Activated CD4-positive, alpha-beta T cell treated with anti-CD3 and anti-CD28 coated beads, Interleukin-2, amount 10 ng/mL, durations not matched to agents 7 days and 5 days (primary cell): ENCODE results near the gene GAB4. TPM values are rescaled to one million over a fixed set of nuclear protein-coding genes. Genes with fewer than 3 reads are reported as not detected.

Experiments
- CTCF ChIA-PET: fragments of 350-600 bp; sonication (Branson Sonifier 250); formaldehyde crosslinking; loops from one replicate; lab custom pipeline; 2021; ENCODE audit warnings: antibody characterized with exemption; lab: Charles Lee
- POLR2A ChIA-PET: fragments of 350-600 bp; sonication (Branson Sonifier 250); formaldehyde crosslinking; loops from one replicate; lab custom pipeline; 2021; ENCODE audit warnings: antibody characterized with exemption; lab: Charles Lee
- DNase-seq: peaks from one replicate; pipeline ENCODE4 v3.0.0-alpha.2; 2020
- H3K27ac Mint-ChIP-seq: one replicate; pipeline ENCODE4 v1.8.0; 2021; ENCODE audit warnings: mild to moderate bottlenecking, moderate library complexity, mixed read lengths
- H3K27me3 Mint-ChIP-seq: one replicate; pipeline ENCODE4 v1.8.0; 2021; ENCODE audit warnings: mixed read lengths
- H3K36me3 Mint-ChIP-seq: one replicate; pipeline ENCODE4 v1.8.0; 2021; ENCODE audit warnings: low read depth, mixed read lengths
- H3K4me1 Mint-ChIP-seq: one replicate; pipeline ENCODE4 v1.8.0; 2021; ENCODE audit warnings: mixed read lengths
- H3K4me3 Mint-ChIP-seq: one replicate; pipeline ENCODE4 v1.8.0; 2021; ENCODE audit warnings: mild to moderate bottlenecking, moderate library complexity, mixed read lengths
- H3K9me3 Mint-ChIP-seq: one replicate; pipeline ENCODE4 v1.8.0; 2021; ENCODE audit warnings: mixed read lengths
- total RNA-seq, 2 experiments: library from RNA; stranded (reverse); gene quantifications; one replicate each; pipeline ENCODE4 v1.2.3, GENCODE V29; 2021

GAB4 gene
- total RNA-seq, 2 experiments from 2014 or later: not detected

GRCh38 chr22:16961477-16962186 lies 46.4 kb downstream of the GAB4 start:
- no peaks in the 10 kb centered on the region for H3K9me3 Mint-ChIP-seq
- H3K27ac Mint-ChIP-seq: no peak overlapping the region
- H3K36me3 Mint-ChIP-seq: no peaks in the 10 kb centered on the region
- ChIA-PET CTCF (no interaction called here), POLR2A (no interaction called here)
- H3K4me3 Mint-ChIP-seq: no peak overlapping the region
- DNase-seq: no peak
- H3K4me1 Mint-ChIP-seq: no peaks in the 10 kb centered on the region
- H3K27me3 Mint-ChIP-seq: no peaks in the 10 kb centered on the region

GRCh38 chr22:16960884-16961249 lies 47.2 kb downstream of the GAB4 start:
- Mint-ChIP-seq H3K27me3 (no peaks in the 10 kb centered on the region), H3K9me3 (no peaks in the 10 kb centered on the region), H3K36me3 (no peaks in the 10 kb centered on the region), H3K4me1 (no peaks in the 10 kb centered on the region), H3K4me3 (no peak overlapping the region), H3K27ac (no peak overlapping the region)
- ChIA-PET CTCF (no interaction called here), POLR2A (no interaction called here)
- DNase-seq: no peak

GRCh38 chr22:16960220-16960883 lies 47.7 kb downstream of the GAB4 start:
- Mint-ChIP-seq H3K27ac (no peak overlapping the region), H3K4me1 (no peaks in the 10 kb centered on the region), H3K4me3 (no peak overlapping the region), H3K9me3 (no peaks in the 10 kb centered on the region), H3K27me3 (no peaks in the 10 kb centered on the region), H3K36me3 (no peaks in the 10 kb centered on the region)
- no peak for DNase-seq
- ChIA-PET CTCF (no interaction called here), POLR2A (no interaction called here)

- no peaks in the 10 kb centered on the region for H3K27me3 Mint-ChIP-seq
- no peaks in the 10 kb centered on the region for H3K36me3 Mint-ChIP-seq
- POLR2A ChIA-PET: no interaction called here
- H3K4me1 Mint-ChIP-seq: no peaks in the 10 kb centered on the region
- CTCF ChIA-PET: no interaction called here
- DNase-seq: no peak
- no peak overlapping the region for H3K27ac Mint-ChIP-seq
- H3K9me3 Mint-ChIP-seq: no peaks in the 10 kb centered on the region
- no peak overlapping the region for H3K4me3 Mint-ChIP-seq
Measured at GRCh38 chr22:16959345-16959930, 48.6 kb downstream of the GAB4 start.

- Mint-ChIP-seq H3K4me3 (no peak overlapping the region), H3K27me3 (no peaks in the 10 kb centered on the region), H3K27ac (no peak overlapping the region), H3K4me1 (no peaks in the 10 kb centered on the region), H3K9me3 (no peaks in the 10 kb centered on the region), H3K36me3 (no peaks in the 10 kb centered on the region)
- ChIA-PET CTCF (no interaction called here), POLR2A (no interaction called here)
- no peak for DNase-seq
Measured at GRCh38 chr22:16958475-16958874, 49.5 kb downstream of the GAB4 start.

- Mint-ChIP-seq H3K27ac (no peak overlapping the region), H3K4me1 (no peaks in the 10 kb centered on the region), H3K36me3 (no peaks in the 10 kb centered on the region), H3K9me3 (no peaks in the 10 kb centered on the region), H3K4me3 (no peak overlapping the region), H3K27me3 (no peaks in the 10 kb centered on the region)
- ChIA-PET POLR2A (no interaction called here), CTCF (no interaction called here)
- no peak for DNase-seq
Measured at GRCh38 chr22:16957781-16958180, 50.2 kb downstream of the GAB4 start.

GRCh38 chr22:16956290-16956689 lies 51.7 kb downstream of the GAB4 start:
- Mint-ChIP-seq H3K4me1 (no peaks in the 10 kb centered on the region), H3K27ac (no peak overlapping the region), H3K27me3 (no peaks in the 10 kb centered on the region), H3K4me3 (no peak overlapping the region), H3K9me3 (no peaks in the 10 kb centered on the region), H3K36me3 (no peaks in the 10 kb centered on the region)
- ChIA-PET CTCF (interaction anchor here (1.2 kb wide), 1 partner anchor 16 kb away, joined by 3 read pairs; no protein-coding TSS in a partner anchor), POLR2A (no interaction called here)
- no peak for DNase-seq

GRCh38 chr22:16955678-16956210 lies 52.3 kb downstream of the GAB4 start:
- Mint-ChIP-seq H3K4me3 (no peak overlapping the region), H3K36me3 (no peaks in the 10 kb centered on the region), H3K27me3 (no peaks in the 10 kb centered on the region), H3K9me3 (no peaks in the 10 kb centered on the region), H3K27ac (no peak overlapping the region), H3K4me1 (no peaks in the 10 kb centered on the region)
- ChIA-PET CTCF (interaction anchor here (1.2 kb wide), 1 partner anchor 17 kb away, joined by 3 read pairs; no protein-coding TSS in a partner anchor), POLR2A (no interaction called here)
- no peak for DNase-seq

- no peaks in the 10 kb centered on the region for H3K36me3 Mint-ChIP-seq
- H3K9me3 Mint-ChIP-seq: no peaks in the 10 kb centered on the region
- POLR2A ChIA-PET: no interaction called here
- CTCF ChIA-PET: interaction anchor here (0.6 to 1.2 kb wide), 4 partner anchors 15 to 586 kb away, joined by 3 read pairs; no protein-coding TSS in a partner anchor
- H3K27ac Mint-ChIP-seq: no peak overlapping the region
- H3K27me3 Mint-ChIP-seq: no peaks in the 10 kb centered on the region
- no peak overlapping the region for H3K4me3 Mint-ChIP-seq
- peaks cover 2% of the 10 kb centered on the region for H3K4me1 Mint-ChIP-seq
- no peak for DNase-seq
Measured at GRCh38 chr22:16955081-16955480, 52.9 kb downstream of the GAB4 start.

GRCh38 chr22:16954060-16954403 lies 54.0 kb downstream of the GAB4 start:
- Mint-ChIP-seq H3K4me3 (no peak overlapping the region), H3K27me3 (no peaks in the 10 kb centered on the region), H3K9me3 (no peaks in the 10 kb centered on the region), H3K4me1 (peaks cover 10% of the 10 kb centered on the region), H3K36me3 (no peaks in the 10 kb centered on the region), H3K27ac (no peak overlapping the region)
- no peak for DNase-seq
- CTCF ChIA-PET: no interaction called here
- POLR2A ChIA-PET: no interaction called here

GRCh38 chr22:16953206-16954059 lies 54.6 kb downstream of the GAB4 start:
- no peaks in the 10 kb centered on the region for H3K36me3 Mint-ChIP-seq

GRCh38 chr22:16949561-16949960 lies 58.5 kb downstream of the GAB4 start:
- H3K4me1 Mint-ChIP-seq: peaks cover 10% of the 10 kb centered on the region
- ChIA-PET CTCF (no interaction called here), POLR2A (no interaction called here)
- peak; percentile 8 for DNase-seq
- H3K4me3 Mint-ChIP-seq: no peak overlapping the region
- H3K36me3 Mint-ChIP-seq: no peaks in the 10 kb centered on the region
- H3K27ac Mint-ChIP-seq: no peak overlapping the region
- H3K9me3 Mint-ChIP-seq: no peaks in the 10 kb centered on the region
- H3K27me3 Mint-ChIP-seq: peaks cover 2% of the 10 kb centered on the region

More at GRCh38 chr22:16953206-16954059, 54.6 kb downstream of the GAB4 start:
- CTCF ChIA-PET: no interaction called here
- no peak overlapping the region for H3K27ac Mint-ChIP-seq
- no peaks in the 10 kb centered on the region for H3K9me3 Mint-ChIP-seq
- H3K27me3 Mint-ChIP-seq: no peaks in the 10 kb centered on the region
- H3K4me3 Mint-ChIP-seq: no peak overlapping the region
- POLR2A ChIA-PET: no interaction called here
- peaks cover 10% of the 10 kb centered on the region for H3K4me1 Mint-ChIP-seq
- no peak for DNase-seq
